ENCODE data around the gene BAIAP2. TPM values are rescaled to one million over a fixed set of nuclear protein-coding genes. Genes with fewer than 3 reads are reported as not detected.

Gene BAIAP2
- total RNA-seq, 2 donors from 2014 or later: 8.0 to 11.5 TPM

DNA sequence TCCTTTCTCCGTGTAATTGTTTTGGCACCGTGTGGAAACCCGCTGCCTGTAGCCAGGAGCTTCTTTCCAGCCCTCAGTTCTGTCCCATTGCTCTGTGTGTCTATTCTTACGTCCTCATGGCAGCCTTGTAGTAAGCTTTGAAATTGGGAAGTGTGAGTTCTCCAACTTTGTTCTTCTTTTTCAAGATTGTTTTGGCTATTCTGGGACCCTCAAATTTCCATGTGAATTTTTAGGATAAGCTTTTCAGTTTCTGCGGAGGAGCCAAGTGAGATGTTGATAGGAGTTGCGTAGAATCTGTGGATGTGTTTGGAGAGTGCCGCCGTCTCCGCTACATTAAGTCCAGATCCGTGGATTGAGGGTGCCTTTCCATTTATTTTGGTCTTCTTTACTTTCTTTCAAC is 28.1 kb upstream of the BAIAP2 start:
- Histone ChIP-seq H3K4me3 (no peak overlapping the region), H3K9me3 (no peaks in the 10 kb centered on the region), H3K27ac (no peak overlapping the region), H3K36me3 (replicated peaks in 1 of 2; ENCODE audit: insufficient read depth in 1 of 2, low read depth in 2 of 2) (no peaks in the 10 kb centered on the region), H3K4me1 (peaks cover 11% of the 10 kb centered on the region), H3K27me3 (no peaks in the 10 kb centered on the region)
- no peak for DNase-seq
- TF ChIP-seq POLR2A (IDR thresholded peaks at IDR 0.05): no peak
- TF ChIP-seq, protein P1, sequence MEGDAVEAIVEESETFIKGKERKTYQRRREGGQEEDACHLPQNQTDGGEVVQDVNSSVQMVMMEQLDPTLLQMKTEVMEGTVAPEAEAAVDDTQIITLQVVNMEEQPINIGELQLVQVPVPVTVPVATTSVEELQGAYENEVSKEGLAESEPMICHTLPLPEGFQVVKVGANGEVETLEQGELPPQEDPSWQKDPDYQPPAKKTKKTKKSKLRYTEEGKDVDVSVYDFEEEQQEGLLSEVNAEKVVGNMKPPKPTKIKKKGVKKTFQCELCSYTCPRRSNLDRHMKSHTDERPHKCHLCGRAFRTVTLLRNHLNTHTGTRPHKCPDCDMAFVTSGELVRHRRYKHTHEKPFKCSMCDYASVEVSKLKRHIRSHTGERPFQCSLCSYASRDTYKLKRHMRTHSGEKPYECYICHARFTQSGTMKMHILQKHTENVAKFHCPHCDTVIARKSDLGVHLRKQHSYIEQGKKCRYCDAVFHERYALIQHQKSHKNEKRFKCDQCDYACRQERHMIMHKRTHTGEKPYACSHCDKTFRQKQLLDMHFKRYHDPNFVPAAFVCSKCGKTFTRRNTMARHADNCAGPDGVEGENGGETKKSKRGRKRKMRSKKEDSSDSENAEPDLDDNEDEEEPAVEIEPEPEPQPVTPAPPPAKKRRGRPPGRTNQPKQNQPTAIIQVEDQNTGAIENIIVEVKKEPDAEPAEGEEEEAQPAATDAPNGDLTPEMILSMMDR (IDR thresholded peaks at IDR 0.05): no peak
- 69 to 72% methylated on average over 10 of the region's 10 CpGs for WGBS, 2 donors
- ATAC-seq: no peak
- intact Hi-C loops (cut with DNase I): no loop called here

DNA sequence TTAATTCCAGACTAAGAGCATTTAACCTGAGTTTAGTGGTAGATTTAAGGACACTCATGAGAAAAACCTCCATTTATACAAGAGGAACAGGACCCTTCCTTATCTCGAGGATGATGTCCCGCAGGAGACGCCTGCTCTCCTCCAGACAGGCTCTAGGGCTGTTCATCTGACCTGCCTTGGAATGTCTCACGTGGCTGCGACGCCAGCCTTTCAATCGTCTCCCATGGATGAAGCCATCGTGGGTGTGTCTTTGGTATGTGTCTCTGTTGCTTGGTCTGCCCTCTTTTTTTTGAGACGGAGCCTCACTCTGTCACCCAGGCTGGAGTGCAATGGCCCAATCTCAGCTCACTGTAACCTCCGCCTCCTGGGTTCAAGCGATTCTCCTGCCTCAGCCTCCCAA is 26.8 kb upstream of the BAIAP2 start:
- DNase-seq: no peak
- H3K36me3 ChIP-seq (replicated peaks in 1 of 2; ENCODE audit: insufficient read depth in 1 of 2, low read depth in 2 of 2): no peaks in the 10 kb centered on the region
- WGBS, 2 donors: 84 to 85% methylated on average over 11 of the region's 11 CpGs
- H3K9me3 ChIP-seq: no peaks in the 10 kb centered on the region
- H3K4me1 ChIP-seq: peaks cover 5% of the 10 kb centered on the region
- no peaks in the 10 kb centered on the region for H3K27me3 ChIP-seq
- TF ChIP-seq POLR2A (IDR thresholded peaks at IDR 0.05): no peak
- TF ChIP-seq, protein P1 (IDR thresholded peaks at IDR 0.05): no peak
- no peak for ATAC-seq
- no peak overlapping the region for H3K27ac ChIP-seq
- intact Hi-C loops (cut with DNase I): no loop called here
- no peak overlapping the region for H3K4me3 ChIP-seq

DNA sequence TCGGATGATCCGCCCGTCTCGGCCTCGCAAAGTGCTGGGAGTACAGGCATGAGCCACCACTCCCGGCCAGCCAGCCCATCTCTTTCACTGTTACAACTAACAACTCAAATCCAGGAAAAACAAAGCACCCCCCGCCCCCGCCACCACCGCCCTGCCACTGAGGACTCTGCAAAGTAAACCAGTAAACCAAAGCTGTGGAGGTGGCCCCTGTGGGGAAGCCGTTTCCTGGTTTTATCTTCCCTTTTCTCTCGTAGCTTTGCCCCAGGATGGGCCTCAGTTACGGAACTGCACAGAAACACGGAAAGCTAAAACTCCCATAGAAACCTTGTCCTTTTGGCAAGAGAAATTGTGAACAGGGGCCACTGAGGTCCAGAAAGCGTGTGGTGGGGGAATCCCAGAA is 25.8 kb upstream of the BAIAP2 start:
- 81 to 92% methylated on average over 14 of the region's 14 CpGs for WGBS, 2 donors
- no peak for ATAC-seq
- TF ChIP-seq, protein P1 (IDR thresholded peaks at IDR 0.05): no peak
- no peak for TF ChIP-seq POLR2A (IDR thresholded peaks at IDR 0.05)
- Histone ChIP-seq H3K36me3 (replicated peaks in 1 of 2; ENCODE audit: insufficient read depth in 1 of 2, low read depth in 2 of 2) (no peaks in the 10 kb centered on the region), H3K9me3 (no peaks in the 10 kb centered on the region), H3K27me3 (no peaks in the 10 kb centered on the region), H3K4me3 (no peak overlapping the region), H3K27ac (no peak overlapping the region), H3K4me1 (no peaks in the 10 kb centered on the region)
- no peak for DNase-seq
- intact Hi-C loops (cut with DNase I): no loop called here

DNA sequence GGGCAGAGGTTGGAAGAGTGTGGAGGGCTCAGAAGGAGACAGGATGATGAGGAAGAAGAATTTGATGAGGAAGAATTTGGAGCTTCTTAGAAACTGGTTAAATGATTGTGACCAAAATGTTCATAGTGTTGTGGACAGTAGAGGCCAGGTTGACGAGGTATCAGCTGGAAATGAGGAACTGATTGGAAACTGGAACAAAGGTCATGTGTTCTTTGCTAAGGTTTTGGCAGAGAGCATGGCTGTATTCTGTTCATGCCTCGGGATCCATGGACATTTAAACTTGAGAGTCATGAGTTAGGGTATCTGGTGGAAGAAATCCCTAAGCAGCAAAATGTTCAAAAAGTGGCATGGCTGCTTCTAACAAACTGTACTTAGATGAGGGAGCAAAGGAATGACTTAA is 24.0 kb upstream of the BAIAP2 start:
- no peak for ATAC-seq
- no peaks in the 10 kb centered on the region for H3K9me3 ChIP-seq
- H3K36me3 ChIP-seq (replicated peaks in 1 of 2; ENCODE audit: insufficient read depth in 1 of 2, low read depth in 2 of 2): no peaks in the 10 kb centered on the region
- no peak overlapping the region for H3K4me3 ChIP-seq
- no peaks in the 10 kb centered on the region for H3K4me1 ChIP-seq
- H3K27ac ChIP-seq: no peak overlapping the region
- intact Hi-C loops (cut with DNase I): no loop called here
- DNase-seq: no peak
- WGBS, 2 donors: 45 to 63% methylated on average over 2 of the region's 2 CpGs
- H3K27me3 ChIP-seq: no peaks in the 10 kb centered on the region
- TF ChIP-seq POLR2A (IDR thresholded peaks at IDR 0.05): no peak
- TF ChIP-seq, protein P1 (IDR thresholded peaks at IDR 0.05): no peak

DNA sequence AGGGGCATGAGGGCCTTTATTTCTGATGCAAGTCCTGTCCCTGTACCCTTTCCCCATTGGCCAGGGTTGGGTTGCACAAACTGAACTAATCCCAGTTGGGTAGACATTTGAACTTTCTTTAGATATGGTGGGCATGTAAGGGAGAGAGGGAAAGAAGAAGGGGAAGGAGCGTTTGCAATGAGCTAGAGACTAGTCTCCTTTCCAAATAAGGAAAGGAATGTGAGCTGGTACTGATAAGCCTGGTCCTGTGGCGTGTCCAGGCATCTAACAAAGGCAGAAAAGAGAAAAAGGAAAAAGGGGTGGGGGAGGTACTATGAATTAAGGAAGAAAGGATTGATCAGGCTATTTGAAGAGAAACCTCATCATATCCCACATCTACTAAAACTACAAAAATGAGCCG is 23.0 kb upstream of the BAIAP2 start:
- intact Hi-C loops (cut with DNase I): no loop called here
- no peaks in the 10 kb centered on the region for H3K9me3 ChIP-seq
- no peaks in the 10 kb centered on the region for H3K27me3 ChIP-seq
- DNase-seq: no peak
- no peak overlapping the region for H3K4me3 ChIP-seq
- ATAC-seq: no peak
- H3K27ac ChIP-seq: no peak overlapping the region
- 70 to 80% methylated on average over 3 of the region's 3 CpGs for WGBS, 2 donors
- no peaks in the 10 kb centered on the region for H3K36me3 ChIP-seq (replicated peaks in 1 of 2; ENCODE audit: insufficient read depth in 1 of 2, low read depth in 2 of 2)
- no peak for TF ChIP-seq POLR2A (IDR thresholded peaks at IDR 0.05)
- TF ChIP-seq, protein P1 (IDR thresholded peaks at IDR 0.05): no peak
- H3K4me1 ChIP-seq: no peaks in the 10 kb centered on the region
